Breast epithelium (tissue), 4 donors: Measurements from ENCODE around the gene ADA. TPM values are rescaled to one million over a fixed set of nuclear protein-coding genes. Genes with fewer than 3 reads are reported as not detected.

Experiments
- DNase-seq, 2 donors: peaks; one replicate each; pipeline ENCODE4 v3.0.0-alpha.2; 2019; ENCODE audit warnings: low spot score in 2 of 2
- H3K27ac ChIP-seq, 2 donors: fragments of 200-600 bp; sonication (generic) in 1 of 2; one replicate each; pipeline ENCODE4 v1.5.1; 2016 to 2019; ENCODE audit warnings: mild to moderate bottlenecking in 1 of 2
- H3K27me3 ChIP-seq, 2 donors: fragments of 200-600 bp; sonication (generic) in 1 of 2; one replicate each; pipeline versions ENCODE4 v1.5.1 to v1.6.0; 2017 to 2019; ENCODE audit warnings: control low read depth in 1 of 2, mild to moderate bottlenecking in 1 of 2
- H3K36me3 ChIP-seq: fragments of 200-600 bp; one replicate; pipeline ENCODE4 v1.5.1; 2019
- H3K4me1 ChIP-seq, 2 donors: fragments of 200-600 bp; sonication (generic); one replicate each; pipeline ENCODE4 v1.5.1; 2016 to 2019; ENCODE audit warnings: control low read depth in 1 of 2
- H3K4me3 ChIP-seq, 3 donors: fragments of 200-600 bp; sonication (generic); 1 replicate in 2 of 3; 2 replicates in 1 of 3; pipeline ENCODE4 v1.5.1; 2016 to 2019; ENCODE audit warnings: mild to moderate bottlenecking in 3 of 3, moderate library complexity in 2 of 3
- H3K9me3 ChIP-seq, 2 donors: fragments of 200-600 bp; sonication (generic) in 1 of 2; one replicate each; pipeline ENCODE4 v1.5.1; 2016 to 2019; ENCODE audit warnings: control low read depth in 1 of 2
- CTCF ChIP-seq, 3 donors: fragments of 450-650 bp; IDR thresholded peaks; one replicate each; pipeline ENCODE4 v1.5.1; 2016 to 2017; ENCODE audit warnings: antibody characterized with exemption in 3 of 3, mild to moderate bottlenecking in 3 of 3, moderate library complexity in 3 of 3
- POLR2A ChIP-seq: fragments of 450-650 bp; IDR thresholded peaks from one replicate; pipeline ENCODE4 v1.6.1; 2016; ENCODE audit warnings: antibody characterized with exemption, mild to moderate bottlenecking, moderate library complexity
- POLR2AphosphoS5 ChIP-seq, 3 donors: sonication (generic); formaldehyde crosslinking; IDR thresholded peaks; one replicate each; pipeline ENCODE4 v1.6.1; 2017; ENCODE audit warnings: antibody characterized with exemption in 3 of 3
- intact Hi-C: fragments of 100-400 bp; cut with DNase I; formaldehyde crosslinking; loops from one replicate; pipeline ENCODE4 v1.15.1; 2023; ENCODE audit warnings: low total_unique reads
- total RNA-seq, 3 donors: library from RNA; depleted of rRNA; stranded (reverse); fragments of >200 nt; gene quantifications; one replicate each; pipeline ENCODE4 v1.1.0, GENCODE V29; 2016

The ADA gene
- total RNA-seq, 3 donors from 2014 or later, result 5.7 to 46.2 (median 11.5) TPM

DNA sequence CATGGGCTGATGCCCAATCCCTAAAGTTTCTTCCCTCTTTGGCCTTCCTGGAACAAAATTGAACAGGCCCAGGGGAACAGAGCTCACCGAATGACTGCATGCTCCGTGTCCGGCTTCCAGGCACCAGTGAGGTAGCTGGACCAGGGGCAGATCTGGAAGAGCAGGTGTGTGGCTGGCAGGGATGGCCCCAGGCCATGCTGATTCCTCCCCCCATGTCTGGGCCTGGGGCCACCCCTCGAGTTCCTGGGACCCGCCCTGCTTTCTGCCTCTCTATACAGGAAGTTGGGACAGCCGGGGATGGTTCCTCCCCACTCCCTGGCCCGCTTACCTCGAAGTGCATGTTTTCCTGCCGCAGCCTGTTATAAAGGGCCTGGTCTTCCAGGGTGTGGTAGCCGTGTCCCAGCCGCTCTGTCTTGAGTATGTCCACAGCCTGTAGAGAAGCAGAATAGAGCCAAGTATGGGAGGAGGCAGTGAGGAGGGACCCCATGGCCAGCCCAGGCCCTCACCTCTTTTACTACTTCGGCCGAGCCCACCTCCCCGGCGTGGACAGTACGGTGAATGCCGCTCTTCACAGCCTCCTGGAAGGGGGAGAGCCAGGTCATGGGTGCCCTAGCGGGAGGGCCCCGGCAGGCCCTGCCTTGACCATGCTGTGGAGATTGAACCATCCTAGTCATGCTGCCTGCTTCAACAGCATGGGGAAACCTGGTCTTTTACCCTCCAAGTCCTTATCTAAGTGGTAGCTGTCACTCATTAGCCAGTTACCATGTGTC, 28.8 kb downstream of the ADA start:
- Histone ChIP-seq H3K36me3 (no peaks in the 10 kb centered on the region), H3K9me3 (peaks cover 0 to 4% of the 10 kb centered on the region in 2 donors), H3K27ac (no peak overlapping the region), H3K4me1 (no peaks in the 10 kb centered on the region), H3K4me3 (no peak overlapping the region), H3K27me3 (no peaks in the 10 kb centered on the region)
- DNase-seq, result no peak
- TF ChIP-seq POLR2AphosphoS5 (IDR thresholded peaks at IDR 0.05), result no peak
- no peak for TF ChIP-seq CTCF (IDR thresholded peaks at IDR 0.05)
- no peak for TF ChIP-seq POLR2A
- intact Hi-C loops, result no loop called here

DNA sequence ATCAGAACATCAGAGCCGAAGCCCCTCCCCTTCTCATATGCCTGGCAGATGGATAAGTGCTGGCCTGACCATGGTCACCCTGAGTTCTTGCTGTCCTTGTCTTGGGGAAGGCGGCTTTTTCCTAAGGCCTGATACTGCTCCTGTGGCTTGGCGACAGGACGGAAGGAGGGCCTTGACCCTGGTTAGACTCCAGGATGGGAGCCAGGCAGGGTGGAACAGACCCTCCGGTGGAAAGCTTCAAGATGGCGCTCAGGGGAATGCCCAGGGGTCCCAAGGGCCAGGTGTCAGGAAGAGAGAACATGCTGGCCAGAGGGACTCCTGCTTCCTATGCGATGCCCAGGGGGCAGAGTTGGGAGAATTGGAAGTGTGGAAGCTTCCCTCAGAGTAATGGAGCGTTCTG, 29.6 kb downstream of the ADA start:
- H3K9me3 ChIP-seq, result peaks cover 0 to 4% of the 10 kb centered on the region in 2 donors
- H3K36me3 ChIP-seq, result no peaks in the 10 kb centered on the region
- no peaks in the 10 kb centered on the region for H3K4me1 ChIP-seq
- no peak for DNase-seq
- H3K27me3 ChIP-seq, result no peaks in the 10 kb centered on the region
- no peak for TF ChIP-seq CTCF (IDR thresholded peaks at IDR 0.05)
- TF ChIP-seq POLR2A, result no peak
- no peak for TF ChIP-seq POLR2AphosphoS5 (IDR thresholded peaks at IDR 0.05)
- intact Hi-C loops, result no loop called here
- no peak overlapping the region for H3K4me3 ChIP-seq
- no peak overlapping the region for H3K27ac ChIP-seq

GRCh38 chr20:44621325-44621724, 30.2 kb downstream of the ADA start:
- H3K36me3 ChIP-seq, result no peaks in the 10 kb centered on the region

GRCh38 chr20:44620030-44620429, 31.5 kb downstream of the ADA start:
- Histone ChIP-seq H3K27ac (no peak overlapping the region), H3K36me3 (no peaks in the 10 kb centered on the region), H3K4me3 (no peak overlapping the region), H3K27me3 (no peaks in the 10 kb centered on the region), H3K9me3 (peaks cover 0 to 4% of the 10 kb centered on the region in 2 donors), H3K4me1 (peaks cover 0 to 5% of the 10 kb centered on the region in 2 donors)
- no peak for DNase-seq
- TF ChIP-seq CTCF (IDR thresholded peaks at IDR 0.05), result no peak
- no peak for TF ChIP-seq POLR2AphosphoS5 (IDR thresholded peaks at IDR 0.05)
- no peak for TF ChIP-seq POLR2A
- intact Hi-C loops, result no loop called here

More at GRCh38 chr20:44621325-44621724, 30.2 kb downstream of the ADA start:
- Histone ChIP-seq H3K27me3 (no peaks in the 10 kb centered on the region), H3K4me1 (no peaks in the 10 kb centered on the region), H3K9me3 (peaks cover 0 to 4% of the 10 kb centered on the region in 2 donors), H3K4me3 (no peak overlapping the region), H3K27ac (no peak overlapping the region)
- TF ChIP-seq POLR2AphosphoS5 (IDR thresholded peaks at IDR 0.05) (no peak), CTCF (IDR thresholded peaks at IDR 0.05) (no peak), POLR2A (no peak)
- DNase-seq, result no peak
- intact Hi-C loops, result no loop called here

- TF ChIP-seq CTCF (IDR thresholded peaks at IDR 0.05), result no peak
- TF ChIP-seq POLR2A, result no peak
- no peak for TF ChIP-seq POLR2AphosphoS5 (IDR thresholded peaks at IDR 0.05)
- H3K9me3 ChIP-seq, result peaks cover 0 to 4% of the 10 kb centered on the region in 2 donors
- intact Hi-C loops, result no loop called here
- peaks cover 0 to 5% of the 10 kb centered on the region in 2 donors for H3K4me1 ChIP-seq
- no peak for DNase-seq
- H3K4me3 ChIP-seq, result no peak overlapping the region
- H3K36me3 ChIP-seq, result no peaks in the 10 kb centered on the region
- H3K27me3 ChIP-seq, result no peaks in the 10 kb centered on the region
- H3K27ac ChIP-seq, result no peak overlapping the region
These were observed 32.2 kb downstream of the ADA start for GRCh38 chr20:44619294-44619693.
